ENCODE measurements around the gene PXDN. TPM values are rescaled to one million over a fixed set of nuclear protein-coding genes. Genes with fewer than 3 reads are reported as not detected.

PXDN gene
- total RNA-seq, 1 experiment from 2014 or later, result 125 TPM

DNA sequence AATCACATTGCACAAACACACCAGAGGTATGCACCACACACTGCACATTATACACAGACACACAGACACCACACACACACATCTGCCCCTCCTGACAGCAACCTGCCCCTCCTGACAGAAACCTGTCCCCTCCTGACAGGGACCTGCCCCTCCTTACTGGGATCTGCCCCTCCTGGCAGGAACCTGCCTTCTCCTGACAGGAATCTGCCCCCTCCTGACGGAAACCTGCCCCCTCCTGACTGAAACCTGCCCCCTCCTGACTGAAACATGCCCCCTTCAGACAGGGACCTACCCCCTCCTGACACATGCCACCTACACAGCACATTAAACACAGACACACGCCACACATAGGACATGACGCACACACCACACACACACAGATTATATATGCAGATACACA lies 88.9 kb downstream of the PXDN start:
- Histone ChIP-seq H3K4me1 (ENCODE audit: insufficient read depth, low read length) (peaks cover 28% of the 10 kb centered on the region), H3F3A (ENCODE audit: low read length, unreplicated experiment) (no peaks in the 10 kb centered on the region), H3K27ac (ENCODE audit: low read length) (no peak overlapping the region), H2AFZ (ENCODE audit: low read length) (no peak overlapping the region), H3K9me2 (replicated peaks; ENCODE audit: low read length) (no peaks in the 10 kb centered on the region), H3K4me3 (ENCODE audit: low read length) (no peak overlapping the region), H3K9ac (ENCODE audit: low read length) (no peak overlapping the region), H3K9me3 (ENCODE audit: low read length) (no peaks in the 10 kb centered on the region), H3K4me2 (ENCODE audit: low read length) (no peak overlapping the region), H3K79me2 (ENCODE audit: low read length) (0 out of 2 replicates have a peak, but pooled peaks cover 4% of the 10 kb centered on the region), H3K27me3 (ENCODE audit: low read length) (no peaks in the 10 kb centered on the region), H4K20me1 (ENCODE audit: low read length) (no peaks in the 10 kb centered on the region), H3K36me3 (ENCODE audit: low read depth, low read length) (peaks cover 49% of the 10 kb centered on the region)
- no TSS peak for BruUV-seq (replicated peaks)
- intact Hi-C loops (cut with micrococcal nuclease), result no loop called here
- DNase-seq (no peak), ATAC-seq (no peak)
- ChIA-PET CTCF (no interaction called here), POLR2A (ENCODE audit: unreplicated experiment) (no interaction called here)
- TF ChIP-seq, protein P1, sequence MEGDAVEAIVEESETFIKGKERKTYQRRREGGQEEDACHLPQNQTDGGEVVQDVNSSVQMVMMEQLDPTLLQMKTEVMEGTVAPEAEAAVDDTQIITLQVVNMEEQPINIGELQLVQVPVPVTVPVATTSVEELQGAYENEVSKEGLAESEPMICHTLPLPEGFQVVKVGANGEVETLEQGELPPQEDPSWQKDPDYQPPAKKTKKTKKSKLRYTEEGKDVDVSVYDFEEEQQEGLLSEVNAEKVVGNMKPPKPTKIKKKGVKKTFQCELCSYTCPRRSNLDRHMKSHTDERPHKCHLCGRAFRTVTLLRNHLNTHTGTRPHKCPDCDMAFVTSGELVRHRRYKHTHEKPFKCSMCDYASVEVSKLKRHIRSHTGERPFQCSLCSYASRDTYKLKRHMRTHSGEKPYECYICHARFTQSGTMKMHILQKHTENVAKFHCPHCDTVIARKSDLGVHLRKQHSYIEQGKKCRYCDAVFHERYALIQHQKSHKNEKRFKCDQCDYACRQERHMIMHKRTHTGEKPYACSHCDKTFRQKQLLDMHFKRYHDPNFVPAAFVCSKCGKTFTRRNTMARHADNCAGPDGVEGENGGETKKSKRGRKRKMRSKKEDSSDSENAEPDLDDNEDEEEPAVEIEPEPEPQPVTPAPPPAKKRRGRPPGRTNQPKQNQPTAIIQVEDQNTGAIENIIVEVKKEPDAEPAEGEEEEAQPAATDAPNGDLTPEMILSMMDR (conservative IDR thresholded peaks at IDR 0.05; ENCODE audit: low read depth, low read length), result no peak
- no peak for TF ChIP-seq EZH2 (IDR thresholded peaks at IDR 0.05; ENCODE audit: low read length, unreplicated experiment)
- no peak for TF ChIP-seq EZH2phosphoT487 (IDR thresholded peaks at IDR 0.05; ENCODE audit: borderline replicate concordance, low read length)

DNA sequence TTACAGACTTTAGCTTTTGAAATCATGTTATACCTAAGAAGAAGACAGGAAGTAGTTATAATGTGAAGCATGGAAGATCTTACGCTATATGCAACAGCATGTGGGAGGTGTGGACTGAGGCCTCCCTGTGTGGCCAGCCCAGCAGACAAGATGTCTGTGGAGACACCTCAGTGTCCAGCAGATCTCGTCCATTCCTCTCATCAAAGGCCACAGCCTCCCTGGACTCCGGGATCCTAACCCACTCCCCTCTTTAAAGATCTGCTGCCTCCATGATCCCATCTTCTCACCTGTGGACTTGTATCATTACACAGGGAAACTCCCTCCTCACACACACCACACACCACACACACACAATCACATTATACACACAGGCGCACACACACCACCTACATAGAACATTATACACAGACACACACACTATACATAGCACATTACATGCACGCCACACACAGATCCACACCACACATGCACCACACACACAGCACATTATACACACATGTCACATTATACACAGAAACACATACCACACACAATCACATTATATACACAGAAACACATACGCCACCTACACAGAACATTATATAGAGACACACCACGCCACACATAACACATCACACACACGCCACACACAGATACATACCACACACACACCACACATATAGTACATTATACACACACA lies 89.5 kb downstream of the PXDN start:
- Histone ChIP-seq H3K4me3 (ENCODE audit: low read length) (no peak overlapping the region), H3F3A (ENCODE audit: low read length, unreplicated experiment) (no peaks in the 10 kb centered on the region), H3K9me3 (ENCODE audit: low read length) (no peaks in the 10 kb centered on the region), H3K27me3 (ENCODE audit: low read length) (no peaks in the 10 kb centered on the region), H3K4me1 (ENCODE audit: insufficient read depth, low read length) (peaks cover 28% of the 10 kb centered on the region), H3K79me2 (ENCODE audit: low read length) (0 out of 2 replicates have a peak, but pooled peaks cover 5% of the 10 kb centered on the region), H3K36me3 (ENCODE audit: low read depth, low read length) (peaks cover 49% of the 10 kb centered on the region), H4K20me1 (ENCODE audit: low read length) (no peaks in the 10 kb centered on the region), H3K27ac (ENCODE audit: low read length) (peak overlapping the region; percentile 40), H2AFZ (ENCODE audit: low read length) (no peak overlapping the region), H3K4me2 (ENCODE audit: low read length) (no peak overlapping the region), H3K9me2 (replicated peaks; ENCODE audit: low read length) (no peaks in the 10 kb centered on the region), H3K9ac (ENCODE audit: low read length) (no peak overlapping the region)
- TF ChIP-seq EZH2 (IDR thresholded peaks at IDR 0.05; ENCODE audit: low read length, unreplicated experiment), result no peak
- TF ChIP-seq, protein P1 (conservative IDR thresholded peaks at IDR 0.05; ENCODE audit: low read depth, low read length), result no peak
- TF ChIP-seq EZH2phosphoT487 (IDR thresholded peaks at IDR 0.05; ENCODE audit: borderline replicate concordance, low read length), result no peak
- POLR2A ChIA-PET (ENCODE audit: unreplicated experiment), result no interaction called here
- ATAC-seq, result peak; percentile 39; the same call in 1 of the 2 replicates
- intact Hi-C loops (cut with micrococcal nuclease), result loop anchor here (1.0 kb wide), 2 partner anchors 20 to 63 kb away; no protein-coding TSS in a partner anchor
- no peak for DNase-seq
- CTCF ChIA-PET, result no interaction called here
- BruUV-seq (replicated peaks), result no TSS peak

Measured in PC-3 (cell line).